ENCODE results near the gene DPY30. TPM values are rescaled to one million over a fixed set of nuclear protein-coding genes. Genes with fewer than 3 reads are reported as not detected.

The DPY30 gene
- total RNA-seq, 3 donors from 2014 or later (not counting 1 experiment from before 2014, with no cell fraction given) = 24.3 to 36.6 (median 25.7) TPM

- TF ChIP-seq CTCF (IDR thresholded peaks at IDR 0.05) = no peak
- Histone ChIP-seq H3K36me3 (ENCODE audit: control insufficient read depth, insufficient read depth, low read length) (no peaks in the 10 kb centered on the region), H3K27ac (ENCODE audit: low read length) (peak overlapping the region; percentile 64), H3K27me3 (ENCODE audit: control insufficient read depth, insufficient read depth, low read length) (no peaks in the 10 kb centered on the region), H3K4me1 (ENCODE audit: control insufficient read depth, insufficient read depth, low read length) (peaks cover 25% of the 10 kb centered on the region), H3K9me3 (ENCODE audit: control insufficient read depth, insufficient read depth, low read length) (no peaks in the 10 kb centered on the region), H3K4me3 (ENCODE audit: low read length) (peak overlapping the region; percentile 68)
- no peaks in the 10 kb centered on the region for H3K27me3 Mint-ChIP-seq (ENCODE audit: low read depth in 2 of 2)
- no peaks in the 10 kb centered on the region for H3K36me3 Mint-ChIP-seq
- under 1% methylated on average over 87 of the region's 91 CpGs for WGBS (ENCODE audit: insufficient coverage)
- ATAC-seq (peak; percentile 11 to 12 (median 11)), DNase-seq (peak; percentile 31 to 58)
- H3K4me1 Mint-ChIP-seq = peaks cover 46 to 54% of the 10 kb centered on the region in 2 donors
- peak overlapping the region; percentile 72 to 82 for H3K27ac Mint-ChIP-seq
- peak overlapping the region; percentile 88 for H3K4me3 Mint-ChIP-seq
- intact Hi-C loops (cut with micrococcal nuclease) = loop anchor here (5.0 kb wide), 1 partner anchor 348 kb away; the partner anchor contains the start of gene BIRC6
- no peaks in the 10 kb centered on the region for H3K9me3 Mint-ChIP-seq
These were observed 29.9 kb downstream of the DPY30 start for GRCh38 chr2:32009516-32010256.

- Histone ChIP-seq H3K4me3 (ENCODE audit: low read length) (peak overlapping the region; percentile 68), H3K4me1 (ENCODE audit: control insufficient read depth, insufficient read depth, low read length) (peaks cover 26% of the 10 kb centered on the region), H3K9me3 (ENCODE audit: control insufficient read depth, insufficient read depth, low read length) (no peaks in the 10 kb centered on the region), H3K36me3 (ENCODE audit: control insufficient read depth, insufficient read depth, low read length) (no peaks in the 10 kb centered on the region), H3K27ac (ENCODE audit: low read length) (peak overlapping the region; percentile 64), H3K27me3 (ENCODE audit: control insufficient read depth, insufficient read depth, low read length) (no peaks in the 10 kb centered on the region)
- Mint-ChIP-seq H3K4me1 (peaks cover 47 to 60% of the 10 kb centered on the region in 2 donors), H3K27ac (peak overlapping the region; percentile 72 to 82), H3K27me3 (ENCODE audit: low read depth in 2 of 2) (no peaks in the 10 kb centered on the region), H3K4me3 (peak overlapping the region; percentile 88), H3K9me3 (no peaks in the 10 kb centered on the region), H3K36me3 (no peaks in the 10 kb centered on the region)
- ATAC-seq (no peak), DNase-seq (no peak)
- 2% methylated on average over 10 of the region's 10 CpGs for WGBS (ENCODE audit: insufficient coverage)
- intact Hi-C loops (cut with micrococcal nuclease) = loop anchor here (5.0 kb wide), 1 partner anchor 348 kb away; the partner anchor contains the start of gene BIRC6
- no peak for TF ChIP-seq CTCF (IDR thresholded peaks at IDR 0.05)
These were observed 30.6 kb downstream of the DPY30 start for GRCh38 chr2:32008805-32009515.

- Mint-ChIP-seq H3K27me3 (ENCODE audit: low read depth in 2 of 2) (no peaks in the 10 kb centered on the region), H3K4me3 (no peak overlapping the region), H3K36me3 (no peaks in the 10 kb centered on the region), H3K4me1 (peaks cover 53 to 63% of the 10 kb centered on the region in 2 donors), H3K27ac (no peak overlapping the region), H3K9me3 (no peaks in the 10 kb centered on the region)
- H3K36me3 ChIP-seq (ENCODE audit: control insufficient read depth, insufficient read depth, low read length) = no peaks in the 10 kb centered on the region
- H3K27me3 ChIP-seq (ENCODE audit: control insufficient read depth, insufficient read depth, low read length) = no peaks in the 10 kb centered on the region
- no peak overlapping the region for H3K27ac ChIP-seq (ENCODE audit: low read length)
- no peak for TF ChIP-seq CTCF (IDR thresholded peaks at IDR 0.05)
- H3K9me3 ChIP-seq (ENCODE audit: control insufficient read depth, insufficient read depth, low read length) = no peaks in the 10 kb centered on the region
- DNase-seq = no peak
- intact Hi-C loops (cut with micrococcal nuclease) = loop anchor here (5.0 kb wide), 1 partner anchor 350 kb away; the partner anchor contains the start of gene BIRC6
- ATAC-seq = no peak
- H3K4me3 ChIP-seq (ENCODE audit: low read length) = no peak overlapping the region
- H3K4me1 ChIP-seq (ENCODE audit: control insufficient read depth, insufficient read depth, low read length) = peaks cover 26% of the 10 kb centered on the region
These were observed 32.5 kb downstream of the DPY30 start for GRCh38 chr2:32007121-32007391.

Measured in natural killer cell (primary cell).